ENCODE measurements around the gene PATJ.

Gene PATJ

DNA sequence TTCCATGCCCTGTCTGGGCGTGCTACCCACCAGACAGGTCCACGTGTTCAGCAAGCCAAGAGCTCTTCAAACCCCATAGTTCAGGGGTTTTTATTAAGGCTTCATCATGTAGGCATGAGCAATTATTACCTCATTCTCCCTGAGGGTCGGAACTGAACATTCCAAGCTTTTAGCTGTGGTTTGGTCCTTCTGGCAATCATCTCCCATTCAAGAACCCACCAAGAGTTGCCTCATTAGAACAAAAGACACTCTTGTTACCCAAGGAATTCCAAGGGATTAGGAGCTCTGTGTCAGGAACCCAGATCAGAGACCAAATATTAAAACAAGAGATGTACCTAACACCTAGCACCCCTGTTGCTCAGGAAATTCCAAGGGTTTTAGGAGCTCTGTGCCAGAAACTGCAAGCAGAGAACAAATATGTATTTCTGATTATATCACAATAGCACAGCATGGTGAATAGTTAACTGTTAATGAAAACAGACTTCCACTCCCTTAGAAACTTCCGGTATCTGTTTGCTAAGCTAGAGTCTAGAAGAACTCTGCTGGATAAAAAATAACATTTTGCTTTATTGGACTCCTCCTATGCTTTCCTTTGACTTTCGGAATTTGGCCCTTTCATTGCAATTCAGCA, 251.2 kb downstream of the PATJ start:
- no peak for DNase-seq (ENCODE audit: low spot score)

DNA sequence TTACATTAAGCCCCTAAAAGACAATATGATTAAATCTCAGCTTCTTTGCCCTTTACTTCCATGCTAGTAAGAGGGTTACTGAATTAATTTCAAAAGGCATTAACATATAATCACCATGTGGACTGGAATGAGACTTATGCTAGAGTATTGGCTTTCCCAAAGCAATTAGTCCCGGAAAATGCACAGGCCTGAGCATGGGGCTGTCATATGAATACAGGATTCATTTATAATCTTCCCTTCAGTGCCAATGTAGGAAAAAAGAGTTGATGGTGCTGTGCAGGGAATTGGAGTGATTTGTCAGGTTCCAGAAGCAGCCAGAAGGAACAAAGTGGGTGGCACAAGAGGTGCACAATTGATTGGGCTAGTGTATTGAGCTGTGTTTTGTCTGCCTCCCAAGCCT, 253.4 kb downstream of the PATJ start:
- DNase-seq (ENCODE audit: low spot score) = no peak

DNA sequence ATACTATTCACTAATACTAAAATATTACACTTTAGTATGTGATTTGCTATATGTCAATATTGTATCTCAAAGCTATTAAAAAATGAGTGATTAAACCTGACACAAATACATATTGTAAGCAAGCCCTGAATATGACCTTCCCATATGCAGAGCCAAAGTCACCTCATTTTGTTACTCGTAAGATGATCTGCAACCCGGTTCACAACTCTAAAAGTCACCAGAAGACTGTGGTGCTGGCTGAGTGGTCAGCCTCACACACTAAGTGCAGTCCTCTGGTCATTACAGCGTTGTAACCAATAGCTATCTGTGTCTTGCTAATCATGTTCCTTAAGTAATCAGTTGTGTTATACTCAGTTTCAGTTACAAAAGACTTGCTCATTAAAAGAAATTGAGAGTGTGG, 254.8 kb downstream of the PATJ start:
- DNase-seq (ENCODE audit: low spot score) = no peak

DNA sequence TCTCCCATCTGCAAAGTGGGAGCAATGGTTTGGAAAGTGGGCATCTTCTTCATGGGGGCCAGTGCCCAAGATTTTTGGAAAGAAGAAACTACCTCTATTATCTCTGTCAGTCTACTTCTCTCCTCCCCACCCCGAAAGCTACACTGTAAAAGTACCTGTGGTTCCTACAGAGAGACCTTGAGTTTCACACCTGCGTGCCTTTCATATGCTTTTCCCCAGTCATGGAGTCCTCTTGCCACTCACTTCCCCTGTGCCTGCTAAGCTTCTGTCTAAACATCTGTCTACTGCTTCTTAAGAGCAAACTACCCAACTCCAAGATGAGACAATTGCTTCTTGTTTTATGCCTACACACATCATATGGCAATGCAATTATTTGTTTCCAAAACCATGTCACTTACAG, 261.5 kb downstream of the PATJ start:
- no peak for DNase-seq (ENCODE audit: low spot score)

DNA sequence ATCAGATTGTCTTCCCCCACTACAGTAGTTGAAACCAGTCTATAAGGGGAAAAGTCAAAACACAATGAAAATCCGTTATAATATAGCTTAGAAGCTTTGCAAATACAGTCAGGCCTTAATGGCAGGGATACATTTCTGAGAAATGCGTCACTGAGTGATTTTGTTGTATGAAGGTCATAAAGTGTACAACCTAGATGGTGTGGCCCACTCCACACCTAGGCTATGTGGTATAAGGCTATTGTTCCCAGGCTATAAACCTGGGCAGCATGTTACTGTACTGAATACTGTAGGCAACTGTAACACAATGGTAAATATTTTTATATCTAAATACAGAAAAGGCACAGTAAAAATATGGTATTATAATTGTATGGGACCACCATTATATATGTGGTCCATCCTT, 264.4 kb downstream of the PATJ start:
- no peak for DNase-seq (ENCODE audit: low spot score)

DNA sequence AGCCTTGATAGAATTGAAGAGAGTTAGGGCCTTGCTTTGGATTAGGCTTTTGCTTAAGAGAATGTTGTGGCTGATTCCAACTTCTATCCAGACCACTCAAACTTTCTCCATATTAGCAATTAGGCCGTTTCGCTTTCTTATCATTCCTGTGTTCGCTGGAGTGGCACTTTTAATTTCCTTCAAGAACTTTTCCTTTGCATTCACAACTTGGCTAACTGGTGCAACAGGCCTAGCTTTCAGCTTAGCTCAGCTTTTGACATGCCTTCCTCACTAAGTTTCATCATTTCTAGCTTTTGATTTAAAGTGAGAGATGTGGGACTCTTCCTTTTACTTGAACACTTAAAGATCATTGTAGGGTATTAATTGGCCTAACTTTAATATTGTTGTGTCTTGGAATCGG, 268.7 kb downstream of the PATJ start:
- no peak for DNase-seq (ENCODE audit: low spot score)

DNA sequence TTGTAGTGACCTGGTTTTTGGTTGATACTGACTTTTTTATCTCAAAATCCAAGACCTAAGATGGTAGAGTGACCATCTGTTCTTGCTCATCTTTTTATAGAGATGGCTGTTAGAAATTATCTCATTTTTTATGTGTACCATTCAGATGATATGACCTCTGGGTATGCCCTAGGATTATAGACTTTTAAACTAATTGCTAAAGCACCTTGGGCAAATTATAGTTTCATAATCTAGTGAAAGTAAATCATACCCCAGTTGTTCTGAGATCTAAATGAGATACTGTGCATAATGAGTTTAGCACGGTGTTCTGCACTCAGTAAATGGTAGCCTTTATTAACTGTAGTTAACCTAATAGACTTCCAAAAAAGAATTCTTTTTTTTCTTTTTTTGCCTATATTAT, 269.8 kb downstream of the PATJ start:
- DNase-seq (ENCODE audit: low spot score) = no peak

DNA sequence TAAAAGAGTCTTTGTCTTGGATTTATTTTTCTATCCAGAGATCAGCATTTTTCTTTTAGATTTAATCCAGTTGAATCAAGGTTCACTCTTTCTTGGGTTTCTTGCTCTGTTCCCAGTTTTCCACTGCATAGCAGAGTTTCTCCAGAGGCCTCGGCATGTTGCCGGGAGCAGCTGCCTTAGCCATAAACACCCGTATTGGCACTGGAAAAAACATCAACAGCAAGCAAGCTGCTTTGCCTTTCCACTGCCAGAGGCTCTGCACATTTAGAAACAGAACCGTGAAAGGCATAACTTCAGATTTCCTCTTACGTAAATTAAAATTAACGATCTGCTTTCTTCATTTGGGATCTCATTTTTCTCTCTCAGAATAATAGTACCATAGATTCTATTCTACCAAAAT, 270.6 kb downstream of the PATJ start:
- no peak for DNase-seq (ENCODE audit: low spot score)

DNA sequence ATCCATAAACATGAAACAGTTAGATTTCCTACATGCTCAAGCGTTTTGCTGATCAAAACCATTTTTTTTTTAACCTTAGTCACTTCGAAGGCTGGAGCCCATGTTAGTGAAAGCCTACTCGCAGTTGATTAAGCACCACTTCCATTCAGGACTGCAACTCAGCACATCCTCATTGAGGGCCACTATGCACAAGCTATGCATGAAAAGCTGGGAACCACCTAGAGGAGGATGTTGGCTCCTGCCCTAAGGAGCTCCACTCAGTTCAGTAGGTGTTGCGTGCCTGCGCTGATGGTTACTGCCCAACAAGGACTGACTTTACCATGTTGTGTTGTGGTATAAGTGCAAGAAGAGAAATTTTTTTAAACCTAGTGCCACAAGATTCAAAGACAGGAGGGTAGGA, 271.0 kb downstream of the PATJ start:
- no peak for DNase-seq (ENCODE audit: low spot score)

DNA sequence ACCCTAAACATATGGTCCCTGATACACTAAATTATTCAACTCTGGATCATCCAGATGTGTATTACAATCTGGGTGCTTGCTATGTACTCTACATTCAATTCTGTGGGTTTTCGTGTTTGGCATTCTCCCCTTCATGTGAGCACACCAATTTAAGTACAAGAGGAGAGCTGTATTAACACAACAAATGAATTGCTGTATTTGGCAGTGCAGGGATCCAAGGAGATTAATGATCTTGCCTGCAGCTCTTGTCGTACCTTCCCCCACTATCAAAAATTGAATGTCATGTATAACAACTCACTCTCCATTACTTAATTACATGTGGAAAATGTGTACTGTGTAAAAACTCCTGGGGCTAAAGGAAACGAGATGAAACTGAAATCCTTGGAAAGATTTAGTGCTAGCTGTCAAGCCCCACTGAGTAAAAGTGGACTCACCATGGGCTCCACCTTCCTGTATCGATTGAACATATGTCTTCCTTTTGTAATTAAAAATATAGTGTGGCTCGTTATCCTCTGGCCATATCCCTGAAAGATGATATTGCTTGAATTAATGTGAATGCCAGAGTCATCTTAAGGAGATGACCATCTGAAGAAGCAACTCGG, 280.2 kb downstream of the PATJ start:
- DNase-seq (ENCODE audit: low spot score) = no peak

DNA sequence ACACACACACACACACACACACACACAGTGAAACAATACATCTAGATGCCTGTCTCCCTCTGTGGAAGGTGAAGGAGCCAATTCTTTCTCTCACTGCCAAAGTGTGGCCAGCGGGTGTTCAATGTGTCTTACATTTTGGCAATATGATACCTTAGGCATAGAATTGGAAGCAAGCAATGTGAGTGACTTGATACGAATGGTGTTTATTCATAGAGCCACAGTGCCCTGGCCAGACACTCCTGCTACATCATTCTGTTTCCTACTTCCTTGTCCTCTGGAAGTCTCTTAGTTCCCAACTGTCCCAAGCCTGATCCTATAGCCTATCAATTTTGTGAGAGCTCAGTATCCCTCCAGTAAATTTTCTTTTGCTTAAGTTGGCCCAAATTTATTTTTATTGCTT, 282.4 kb downstream of the PATJ start:
- DNase-seq (ENCODE audit: low spot score) = no peak

DNA sequence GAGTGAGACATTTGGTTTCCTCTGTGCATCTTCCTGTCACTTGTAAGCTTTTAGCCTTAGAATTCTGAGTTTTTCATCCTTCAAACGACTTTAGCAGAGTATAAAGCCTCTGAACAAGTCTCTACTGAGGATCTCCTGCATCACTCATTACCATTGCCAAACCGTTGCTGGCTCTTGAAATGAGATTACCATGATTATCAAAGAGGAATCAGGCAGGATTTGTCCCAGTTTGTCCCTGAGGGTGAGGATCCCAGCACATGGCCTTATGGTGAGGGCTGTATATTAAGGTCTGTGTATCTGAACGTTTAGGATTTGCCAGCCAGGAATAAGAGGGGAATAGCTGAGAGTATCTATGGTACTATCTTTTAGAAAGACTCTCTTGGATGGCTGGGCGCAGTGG, 282.9 kb downstream of the PATJ start:
- DNase-seq (ENCODE audit: low spot score) = no peak

DNA sequence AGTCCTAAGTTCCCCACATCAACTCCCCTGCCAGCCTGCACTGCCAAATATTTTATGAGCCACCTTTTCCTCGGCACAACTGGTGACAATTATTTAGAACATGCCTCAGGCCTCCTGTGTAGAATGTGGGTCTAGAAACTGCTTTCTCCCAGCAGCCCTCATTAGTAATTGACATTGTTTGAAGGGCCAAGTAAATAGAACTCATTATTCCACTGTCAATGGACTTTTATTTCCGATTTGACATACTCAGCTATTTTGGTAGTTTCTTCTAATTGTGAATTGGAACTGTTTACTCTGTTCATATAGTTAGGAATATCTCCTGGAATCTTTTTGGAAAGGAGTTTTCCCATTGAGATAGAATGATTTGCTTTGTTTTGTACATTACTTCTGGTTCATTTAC, 283.6 kb downstream of the PATJ start:
- DNase-seq (ENCODE audit: low spot score) = no peak

DNA sequence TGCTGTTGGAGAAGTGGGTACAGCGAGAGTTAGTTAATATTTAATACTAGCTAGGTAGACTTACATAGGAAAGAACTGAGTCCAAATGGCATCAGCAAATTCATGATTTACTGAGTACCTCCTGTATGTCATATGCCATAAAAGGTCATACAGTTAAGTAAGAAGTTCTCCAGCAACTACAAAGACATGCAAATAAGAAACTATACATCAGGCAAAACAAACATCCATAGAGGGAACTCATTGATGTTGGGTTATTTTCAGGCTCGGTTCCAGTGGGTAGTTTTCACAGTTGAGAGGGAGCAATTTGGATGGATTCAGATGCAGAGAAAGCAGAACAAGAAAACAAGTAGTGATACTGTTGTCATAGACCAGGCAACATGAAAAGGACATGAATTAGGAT, 287.4 kb downstream of the PATJ start:
- DNase-seq (ENCODE audit: low spot score) = no peak

DNA sequence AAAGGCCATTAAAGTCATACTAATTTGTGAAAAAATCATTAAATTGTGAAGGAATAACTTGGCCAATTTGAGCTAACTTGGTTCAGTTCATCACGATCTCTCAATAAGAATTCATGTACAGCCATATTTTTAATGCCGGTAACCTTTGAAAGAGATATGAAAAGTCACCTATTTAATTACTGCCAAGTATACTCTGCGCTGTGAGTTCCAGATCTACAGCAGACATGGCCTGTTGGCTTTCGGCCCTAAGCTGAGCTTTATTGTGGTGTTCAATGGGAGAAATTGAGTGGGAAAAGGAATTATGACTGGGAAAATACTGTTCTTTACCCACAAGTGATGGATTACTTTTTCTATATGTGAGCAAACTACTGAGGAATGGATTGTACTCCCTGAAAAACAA, 292.5 kb downstream of the PATJ start:
- DNase-seq (ENCODE audit: low spot score) = no peak

DNA sequence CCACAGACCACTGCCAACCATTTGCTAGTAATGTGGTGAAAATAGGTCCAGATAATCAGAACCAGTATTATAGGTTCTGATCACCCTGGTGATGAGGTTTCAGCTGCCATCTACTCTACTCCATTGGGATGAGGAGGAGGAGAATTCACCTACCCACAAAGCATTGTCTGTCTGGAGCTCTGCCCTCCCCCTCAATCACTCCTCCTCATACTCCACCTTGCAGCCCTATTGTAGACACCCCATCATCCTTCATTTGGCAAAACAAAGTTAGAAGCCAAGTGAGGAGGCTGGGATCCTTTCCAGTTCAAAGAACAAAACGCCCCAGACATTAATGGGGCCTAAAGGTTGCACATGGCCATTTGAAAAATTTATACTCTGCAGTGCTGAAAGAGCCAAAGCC, 295.0 kb downstream of the PATJ start:
- no peak for DNase-seq (ENCODE audit: low spot score)

DNA sequence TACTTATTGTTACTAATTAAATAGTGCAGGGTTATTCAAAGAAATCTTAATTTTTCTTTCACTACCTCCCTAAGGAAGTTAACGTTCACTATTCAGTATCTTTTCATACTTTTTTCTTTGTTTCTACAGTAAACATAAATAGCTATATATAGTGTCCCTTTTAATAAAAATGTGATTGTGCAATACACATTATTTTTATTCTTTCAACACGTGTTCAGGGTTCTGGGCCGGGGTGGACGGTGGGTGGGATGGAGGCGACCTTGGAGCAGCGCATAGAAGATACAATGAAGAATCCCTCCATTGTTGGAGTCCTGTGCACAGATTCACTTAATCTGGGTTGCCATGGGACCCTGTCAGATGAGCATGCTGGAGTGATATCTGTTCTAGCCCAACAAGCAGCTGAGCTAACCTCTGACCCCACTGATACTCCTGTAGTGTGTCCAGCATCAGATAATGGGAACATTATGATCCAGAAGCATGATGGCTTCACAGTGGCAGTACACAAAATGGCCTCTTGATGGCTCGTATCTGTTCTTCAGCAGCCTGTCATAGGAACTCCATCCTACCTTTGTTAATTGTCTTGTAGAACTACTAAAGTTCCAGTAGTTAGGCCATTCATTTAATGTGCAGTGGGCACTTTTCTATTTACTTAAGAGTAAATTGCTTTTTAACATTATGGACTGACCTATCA, 296.5 kb downstream of the PATJ start:
- no peak for DNase-seq (ENCODE audit: low spot score)

DNA sequence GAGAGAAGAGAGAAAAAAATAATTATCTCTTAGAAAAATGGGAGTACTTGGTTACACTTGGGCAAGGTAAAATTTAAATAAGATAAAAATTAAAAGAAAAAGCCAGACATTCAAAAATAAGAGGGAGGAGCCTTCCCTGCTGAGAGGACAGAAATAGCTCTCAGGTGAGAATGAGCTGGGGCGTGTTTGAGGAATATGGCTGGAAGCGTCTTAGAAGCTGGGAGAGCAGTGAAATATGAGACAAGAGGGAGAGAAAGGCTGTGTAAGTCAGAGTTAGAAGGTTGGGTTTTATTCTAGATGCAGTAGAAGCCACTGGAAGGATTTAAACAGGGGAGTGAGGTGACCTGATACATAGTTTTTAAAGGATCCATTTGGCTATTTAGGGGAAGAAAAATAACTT, 298.2 kb downstream of the PATJ start:
- no peak for DNase-seq (ENCODE audit: low spot score)

DNA sequence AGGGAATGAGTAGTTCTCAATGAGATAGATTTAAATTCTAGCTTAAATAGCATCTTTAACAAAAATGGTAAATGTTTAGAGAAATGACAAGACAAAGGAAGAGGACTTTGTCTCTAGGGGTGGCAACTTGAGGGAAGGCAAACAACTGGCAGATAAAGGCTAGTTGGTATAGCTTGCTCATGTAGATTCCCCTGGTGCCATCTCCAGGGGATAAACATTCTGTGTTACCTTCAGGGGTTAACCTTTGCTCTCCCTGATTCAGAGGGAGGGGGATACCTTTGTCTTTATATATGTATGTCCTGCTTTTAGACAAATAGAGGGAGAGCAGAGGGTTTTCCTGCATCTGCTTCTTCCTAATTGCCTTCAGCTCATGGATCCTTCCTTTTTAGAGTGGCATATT, 298.7 kb downstream of the PATJ start:
- DNase-seq (ENCODE audit: low spot score) = no peak

DNA sequence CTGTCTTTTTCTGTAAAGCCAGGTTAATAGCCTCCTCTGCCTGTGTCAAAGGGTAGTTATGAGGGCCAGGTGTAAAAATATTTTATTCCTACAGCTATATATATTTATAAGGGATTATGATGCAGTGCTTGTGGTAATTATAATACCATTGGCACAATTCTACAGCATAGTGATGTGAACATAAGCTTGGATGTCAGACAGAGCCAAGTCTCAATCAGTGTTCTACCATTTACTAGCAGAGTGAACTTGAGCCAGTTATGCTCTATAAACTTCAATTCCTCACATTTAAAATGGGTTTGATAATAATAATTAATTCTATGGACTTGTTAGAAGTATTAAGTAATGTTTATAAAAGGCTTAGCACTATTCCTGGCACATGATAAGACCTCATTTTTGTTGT, 300.9 kb downstream of the PATJ start:
- DNase-seq (ENCODE audit: low spot score) = no peak

DNA sequence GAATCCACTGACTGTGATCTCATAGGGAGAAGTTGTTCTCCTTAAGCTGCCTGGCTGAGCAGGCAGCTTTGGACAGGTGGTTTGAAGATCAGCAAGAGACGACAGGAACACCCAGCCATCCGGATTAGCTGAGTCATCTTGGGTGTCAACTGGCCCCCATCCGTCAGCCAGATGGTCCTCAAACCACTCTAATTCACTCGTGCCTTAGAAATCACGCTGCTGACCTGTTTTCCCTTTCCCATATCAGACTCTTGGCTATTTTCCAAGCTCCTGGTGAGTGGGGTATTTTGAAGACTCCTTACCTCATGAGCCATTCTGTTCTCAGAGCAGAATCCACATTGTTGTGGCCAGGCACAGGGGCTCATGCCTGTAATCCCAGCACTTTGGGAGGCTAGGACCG, 303.3 kb downstream of the PATJ start:
- DNase-seq (ENCODE audit: low spot score) = no peak

DNA sequence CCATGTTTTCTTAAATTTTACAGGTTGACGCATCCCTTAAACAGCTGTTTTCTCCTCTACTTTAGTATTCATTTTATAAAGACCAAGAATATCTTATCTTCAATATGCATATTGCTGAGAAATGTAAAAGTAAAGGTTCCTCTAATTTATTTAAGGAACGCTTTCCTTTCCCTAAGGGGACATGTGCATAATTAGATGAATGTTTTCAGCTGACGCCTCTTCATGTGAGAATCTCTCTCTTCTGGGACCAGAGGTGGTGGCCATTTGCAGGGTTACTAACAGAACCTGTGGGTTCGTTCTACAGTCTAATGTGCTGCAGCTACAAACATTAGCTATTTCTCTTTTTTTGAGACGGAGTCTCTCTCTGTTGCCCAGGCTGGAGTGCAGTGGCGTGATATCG, 304.6 kb downstream of the PATJ start:
- no peak for DNase-seq (ENCODE audit: low spot score)

DNA sequence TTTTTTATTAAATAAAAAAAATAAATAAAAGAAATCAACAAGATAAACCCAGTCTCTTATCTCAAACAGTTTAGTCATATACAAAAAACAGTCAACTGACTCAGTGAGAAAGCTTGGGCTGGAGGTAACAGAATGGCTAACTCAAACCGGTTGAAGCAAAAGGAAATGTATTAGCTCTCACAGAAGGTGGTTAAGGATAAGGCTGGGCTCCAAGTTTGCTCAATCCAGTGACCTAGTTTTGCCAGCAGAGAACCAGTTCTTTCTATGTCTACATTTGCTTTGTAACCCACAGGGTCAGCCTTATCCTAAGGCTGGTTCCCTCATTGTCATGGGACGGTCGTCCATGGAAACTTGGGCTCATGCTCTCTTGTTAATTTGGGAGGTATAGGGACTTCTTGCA, 307.9 kb downstream of the PATJ start:
- DNase-seq (ENCODE audit: low spot score) = no peak

DNA sequence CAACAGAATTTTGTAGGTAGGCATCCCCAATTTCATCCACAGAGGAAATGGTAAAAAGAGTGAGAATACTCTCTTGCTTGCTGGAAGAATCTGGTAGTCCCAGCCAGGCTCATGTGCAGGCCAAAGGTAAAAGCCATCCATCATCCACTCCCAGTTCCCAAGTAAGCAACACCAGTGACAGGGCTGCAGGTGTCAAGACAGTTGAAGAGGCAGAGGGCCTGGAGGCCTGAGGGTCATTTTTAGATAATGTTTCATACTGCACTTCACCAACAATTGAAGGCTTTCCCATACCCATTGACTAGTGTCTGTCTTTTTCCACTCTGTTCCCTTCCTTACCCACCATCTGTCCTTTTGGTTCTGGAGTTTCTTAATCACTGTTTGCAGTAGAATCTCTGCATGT, 310.7 kb downstream of the PATJ start:
- DNase-seq (ENCODE audit: low spot score) = no peak
